ENCODE data around the gene SMOC2.

The SMOC2 gene

DNA sequence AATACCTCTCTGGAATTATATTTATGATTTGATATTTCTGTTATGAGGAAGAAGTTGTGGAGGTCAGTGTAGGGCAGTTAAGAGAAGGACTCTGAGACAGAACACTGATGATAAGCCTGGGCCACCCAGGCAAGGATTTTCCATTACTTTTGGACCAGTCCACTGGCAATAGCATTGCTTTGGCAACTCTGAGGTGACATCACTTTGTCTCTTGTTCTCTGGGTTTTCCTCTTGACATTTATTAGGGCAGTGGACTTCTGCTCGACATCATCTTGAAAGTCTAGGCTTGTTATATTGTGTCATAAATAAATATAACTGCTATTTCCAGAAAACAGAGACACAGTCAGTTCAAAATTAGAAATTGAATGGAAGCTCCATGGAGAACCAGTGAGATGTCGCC is 268.0 kb downstream of the SMOC2 start:
- DNase-seq (ENCODE audit: low read depth, low spot score) = no peak

DNA sequence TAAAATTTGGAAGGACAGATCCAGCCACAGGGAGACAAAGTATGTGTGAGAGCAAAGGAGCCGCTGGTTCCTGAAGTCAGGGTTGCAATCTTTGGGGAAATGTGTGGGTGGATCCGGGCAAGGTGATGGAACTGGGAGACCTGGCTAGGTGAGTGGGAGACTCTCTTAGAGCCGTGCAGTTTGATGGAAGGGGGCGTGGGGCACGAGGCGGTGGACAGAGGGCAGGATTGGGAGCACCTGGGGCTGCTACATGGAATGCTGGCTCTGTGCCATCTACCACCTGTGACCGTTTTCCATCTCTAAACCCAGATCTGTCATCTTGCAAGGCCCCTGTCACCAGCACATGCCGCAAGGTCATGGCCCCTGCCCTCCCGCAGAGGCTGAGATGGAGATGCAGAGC is 268.4 kb downstream of the SMOC2 start:
- DNase-seq (ENCODE audit: low read depth, low spot score) = no peak

GRCh38 chr6:168709991-168710390 is 269.0 kb downstream of the SMOC2 start:
- no peak for DNase-seq (ENCODE audit: low read depth, low spot score)

- DNase-seq (ENCODE audit: low read depth, low spot score) = no peak
Measured at GRCh38 chr6:168711049-168711640, 270.2 kb downstream of the SMOC2 start.

- no peak for DNase-seq (ENCODE audit: low read depth, low spot score)
Measured at GRCh38 chr6:168711666-168712300, 270.8 kb downstream of the SMOC2 start.

- no peak for DNase-seq (ENCODE audit: low read depth, low spot score)
Measured at GRCh38 chr6:168712993-168713392, 272.0 kb downstream of the SMOC2 start.

- no peak for DNase-seq (ENCODE audit: low read depth, low spot score)
Measured at GRCh38 chr6:168713839-168714238, 272.9 kb downstream of the SMOC2 start.

DNA sequence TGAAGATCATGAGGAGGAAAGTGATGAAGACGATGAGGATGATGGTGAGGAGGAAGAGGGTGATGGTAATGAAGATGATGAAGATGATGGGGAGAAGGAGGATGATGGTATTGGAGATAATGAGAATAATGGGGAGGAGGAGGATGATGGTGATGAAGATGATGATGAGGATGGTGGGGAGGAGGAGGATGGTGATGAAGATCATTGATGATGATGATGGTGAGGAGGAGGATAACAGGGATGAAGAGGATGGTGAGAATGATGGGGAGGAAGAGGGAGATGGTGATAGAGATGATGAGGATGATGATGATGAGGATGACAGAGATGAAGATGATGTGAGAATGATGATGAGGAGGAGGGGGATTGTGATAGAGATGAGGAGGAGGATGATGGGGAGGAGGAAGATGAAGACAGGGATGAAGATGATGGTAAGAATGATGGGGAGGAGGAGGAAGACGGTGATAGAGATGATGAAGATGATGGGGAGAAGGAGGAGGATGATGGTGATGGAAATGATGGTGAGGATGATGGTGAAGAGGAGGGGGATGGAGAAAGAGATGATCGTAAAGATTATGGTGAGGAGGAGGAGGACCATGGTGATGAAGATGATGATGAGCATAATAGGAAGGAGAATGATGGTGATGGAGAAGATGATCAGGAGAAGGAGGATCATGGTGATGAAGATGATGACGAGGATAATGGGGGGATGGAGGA is 273.7 kb downstream of the SMOC2 start:
- DNase-seq (ENCODE audit: low read depth, low spot score) = no peak

- DNase-seq (ENCODE audit: low read depth, low spot score) = no peak
Measured at GRCh38 chr6:168715643-168716481, 274.9 kb downstream of the SMOC2 start.

GRCh38 chr6:168716581-168716980 is 275.6 kb downstream of the SMOC2 start:
- DNase-seq (ENCODE audit: low read depth, low spot score) = no peak

GRCh38 chr6:168717491-168717890 is 276.5 kb downstream of the SMOC2 start:
- DNase-seq (ENCODE audit: low read depth, low spot score) = no peak
